ENCODE data around the gene ATP6V1G2. TPM values are rescaled to one million over a fixed set of nuclear protein-coding genes. Genes with fewer than 3 reads are reported as not detected.
A peak's percentile ranks its signal among the peaks of the same experiment; 100 is the strongest.

The ATP6V1G2 gene
- total and polyA plus RNA-seq, 2 of the 4 experiments (the other 2 are of a cell fraction): 1.4 to 6.5 TPM

DNA sequence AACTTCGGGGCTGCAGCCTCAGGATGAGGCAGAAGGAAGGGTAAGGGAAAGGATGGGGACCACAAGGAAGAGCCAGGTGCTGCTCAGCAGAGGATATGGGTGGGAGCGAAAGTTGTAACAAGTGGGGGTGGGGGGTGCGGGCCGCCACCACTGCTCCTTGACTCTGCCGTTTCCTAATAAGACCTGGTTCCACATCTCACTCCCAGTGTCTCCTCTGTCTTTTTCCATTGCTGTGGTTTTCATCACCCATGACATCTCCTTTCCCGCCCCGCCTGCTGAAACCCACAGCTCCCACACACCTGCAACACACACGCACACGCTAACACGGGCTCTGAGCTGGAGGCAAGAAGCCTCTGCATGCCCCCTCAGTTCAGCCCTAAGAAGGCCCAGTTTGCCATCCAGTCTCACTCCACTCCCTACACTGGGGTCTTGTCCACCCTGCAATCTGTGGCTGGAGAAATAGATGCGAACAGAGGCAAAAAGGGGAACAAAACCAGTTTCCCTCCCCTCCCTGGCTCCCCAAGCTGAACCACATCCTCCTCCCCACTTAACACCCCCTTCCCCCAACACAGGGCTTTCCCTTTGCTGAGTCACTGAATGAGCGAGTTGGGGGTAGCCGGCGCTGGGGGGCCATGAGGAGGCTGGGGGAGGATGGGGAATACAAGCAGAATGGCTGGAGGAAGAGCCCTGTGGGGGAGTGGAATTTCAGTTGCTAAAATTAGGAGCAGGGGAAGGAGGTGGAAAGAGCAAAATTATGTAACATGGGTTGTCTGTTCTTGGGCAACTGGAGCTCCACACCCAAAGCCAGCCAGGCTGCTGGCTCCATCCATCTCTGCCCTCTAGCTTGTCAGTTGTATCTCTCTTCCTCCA, 12.5 kb upstream of the ATP6V1G2 start:
- H2BK5ac ChIP-seq (ENCODE audit: low read depth, low read length, poor library complexity, severe bottlenecking): peak overlapping the region; percentile 40
- H3K79me1 ChIP-seq (ENCODE audit: low read depth in 1 of 2, low read length in 2 of 2): peaks cover 12 to 23% of the 10 kb centered on the region in 2 experiments
- no peak overlapping the region for H2BK20ac ChIP-seq (ENCODE audit: low read depth, low read length)
- ChIA-PET POLR2A (ENCODE audit: unreplicated experiment) (no interaction called here), CTCF (no interaction called here)
- no peak overlapping the region for H2BK120ac ChIP-seq (ENCODE audit: low read depth, low read length)
- H3K4me2 ChIP-seq (ENCODE audit: low read depth, low read length): no peak overlapping the region
- no TSS peak for BruUV-seq (replicated peaks)
- H3K14ac ChIP-seq (replicated peaks; ENCODE audit: low read depth, low read length): no peak overlapping the region
- ATAC-seq (ENCODE audit: low read depth) (no peak), DNase-seq (no peak)
- no peaks in the 10 kb centered on the region for H3K27me3 ChIP-seq (ENCODE audit: control insufficient read depth, insufficient read depth, low read length)
- no peak overlapping the region for H4K8ac ChIP-seq (ENCODE audit: low read depth in 2 of 2, low read length in 2 of 2)
- H2BK15ac ChIP-seq (ENCODE audit: low read depth, low read length): no peak overlapping the region
- H3K23ac ChIP-seq (ENCODE audit: low read depth, low read length): no peak overlapping the region
- peaks cover 32% of the 10 kb centered on the region for H3K36me3 ChIP-seq (ENCODE audit: control insufficient read depth, insufficient read depth, low read length)
- H2AK9ac ChIP-seq (replicated peaks; ENCODE audit: low read depth, low read length, poor library complexity): no peak overlapping the region
- peaks cover 18% of the 10 kb centered on the region for H3K4me1 ChIP-seq (ENCODE audit: control insufficient read depth, insufficient read depth, low read length)
- H2AK5ac ChIP-seq (ENCODE audit: low read depth, low read length): no peak overlapping the region
- no peak for TF ChIP-seq NFE2L2 (IDR thresholded peaks at IDR 0.05; ENCODE audit: low read depth, low read length)
- TF ChIP-seq POLR2A (IDR thresholded peaks at IDR 0.05; ENCODE audit: low read depth, low read length): no peak
- no peak for TF ChIP-seq RCOR1 (IDR thresholded peaks at IDR 0.05; ENCODE audit: insufficient replicate concordance, low read length)
- no peak for TF ChIP-seq RAD21 (IDR thresholded peaks at IDR 0.05; ENCODE audit: low read length)
- H3K18ac ChIP-seq (ENCODE audit: low read depth, low read length): no peak overlapping the region
- no peak overlapping the region for H4K5ac ChIP-seq (ENCODE audit: low read depth, low read length)
- no peak overlapping the region for H3K9ac ChIP-seq (ENCODE audit: low read depth, low read length)
- no peak overlapping the region for H4K91ac ChIP-seq (ENCODE audit: insufficient read depth, low read depth, low read length)
- no peaks in the 10 kb centered on the region for H3K9me3 ChIP-seq (ENCODE audit: control insufficient read depth, insufficient read depth, low read length)
- H3K27ac ChIP-seq (ENCODE audit: insufficient read depth, low read length): 0 out of 2 replicates have a peak overlapping the region, but pooled peaks have one; percentile 1
- no peak overlapping the region for H2AFZ ChIP-seq (replicated peaks; ENCODE audit: low read length, poor library complexity)
- WGBS, 2 experiments (ENCODE audit: extremely low coverage in 2 of 2, insufficient read length in 1 of 2): 100% methylated on average over 3 of the region's 14 CpGs; no CpG with 5 or more reads in 1 of the 2 experiments
- no peaks in the 10 kb centered on the region for H4K20me1 ChIP-seq (ENCODE audit: insufficient read depth, low read length)
- intact Hi-C loops (cut with micrococcal nuclease) (no loop called here), dilution Hi-C loops (cut with HindIII; ENCODE audit: low sequenced_read_pairs, unreplicated experiment) (no loop called here), in situ Hi-C loops (cut with MboI; ENCODE audit: low sequenced_read_pairs) (no loop called here)
- no peak overlapping the region for H3K56ac ChIP-seq (ENCODE audit: extremely low read depth, insufficient read depth, low read length)
- H3K9me1 ChIP-seq (ENCODE audit: insufficient read depth, low read length): peaks cover 19% of the 10 kb centered on the region; the same call in 1 of the 2 replicates
- H3K4ac ChIP-seq (ENCODE audit: low read depth, low read length): no peak overlapping the region
- H3K4me3 ChIP-seq (ENCODE audit: insufficient read depth, low read depth, low read length): no peak overlapping the region
